Smooth muscle cell (in vitro differentiated cells): Measurements from ENCODE around the gene DUOXA1. TPM values are rescaled to one million over a fixed set of nuclear protein-coding genes. Genes with fewer than 3 reads are reported as not detected.

Experiments used
- DNase-seq: peaks from one replicate; lab custom pipeline; 2025; ENCODE audit not compliant: unreplicated experiment; lab: John Stamatoyannopoulos, UW
- H2AFZ ChIP-seq: fragments of 200-600 bp; sonication (generic); 2 replicates; pipeline ENCODE4 v1.6.0; 2016; ENCODE audit warnings: antibody characterized with exemption, low read depth, mild to moderate bottlenecking
- H3F3A ChIP-seq: fragments of 200-600 bp; sonication (generic); 2 replicates; pipeline ENCODE4 v1.6.0; 2017; ENCODE audit warnings: antibody characterized with exemption, low read depth
- H3K27ac ChIP-seq: fragments of 200-600 bp; sonication (generic); 2 replicates; pipeline ENCODE4 v1.5.1; 2016; ENCODE audit warnings: low read depth, mild to moderate bottlenecking
- H3K27me3 ChIP-seq: fragments of 200-600 bp; sonication (generic); 2 replicates; pipeline ENCODE4 v1.6.1; 2016; ENCODE audit warnings: low read depth, mild to moderate bottlenecking
- H3K36me3 ChIP-seq: fragments of 200-600 bp; sonication (generic); 2 replicates; pipeline ENCODE4 v1.5.1; 2016; ENCODE audit warnings: low read depth
- H3K4me1 ChIP-seq: fragments of 200-600 bp; sonication (generic); 2 replicates; pipeline ENCODE4 v1.5.1; 2016; ENCODE audit warnings: low read depth
- H3K4me2 ChIP-seq: fragments of 200-600 bp; sonication (generic); 2 replicates; pipeline ENCODE4 v1.6.0; 2016; ENCODE audit warnings: mild to moderate bottlenecking
- H3K4me3 ChIP-seq: fragments of 200-600 bp; sonication (generic); 2 replicates; pipeline ENCODE4 v1.5.1; 2016; ENCODE audit warnings: mild to moderate bottlenecking
- H3K79me2 ChIP-seq: fragments of 200-600 bp; sonication (generic); 2 replicates; pipeline ENCODE4 v1.6.0; 2016; ENCODE audit warnings: low read depth, mild to moderate bottlenecking
- H3K9ac ChIP-seq: fragments of 200-600 bp; sonication (generic); 2 replicates; pipeline ENCODE4 v1.6.0; 2016; ENCODE audit warnings: low read depth
- H3K9me3 ChIP-seq: fragments of 200-600 bp; sonication (generic); replicated peaks from 2 replicates; pipeline ENCODE4 v1.5.1; 2016; ENCODE audit warnings: low read depth
- H4K20me1 ChIP-seq: fragments of 200-600 bp; sonication (generic); 2 replicates; pipeline ENCODE4 v1.6.0; 2016; ENCODE audit warnings: low read depth
- CTCF ChIP-seq: fragments of 200-600 bp; sonication (generic); IDR thresholded peaks from 2 replicates; pipeline ENCODE4 v1.5.1; 2017; ENCODE audit warnings: borderline replicate concordance, mild to moderate bottlenecking, antibody characterized with exemption; ENCODE audit not compliant: insufficient read depth, poor library complexity, severe bottlenecking
- WGBS: methylation state at CpG from one replicate; pipeline ENCODE4 v1.1.7; 2016; ENCODE audit warnings: low lambda C conversion rate; 5-methylcytosine and 5-hydroxymethylcytosine counted together
- polyA plus RNA-seq: library from polyadenylated mRNA; unstranded; fragments of >200 nt; fragmentation: Nextera tagmentation; extraction: Ambion mirVana; gene quantifications from 2 replicates; pipeline ENCODE4 v1.2.1, GENCODE V29; 2016
- total RNA-seq: library from RNA; depleted of rRNA; stranded (reverse); fragments of >200 nt; gene quantifications from 2 replicates; pipeline ENCODE4 v1.2.3, GENCODE V29; 2014

Gene DUOXA1
- total and polyA plus RNA-seq, 2 experiments from 2014 or later, result 2.8 to 7.6 TPM

GRCh38 chr15:45132844-45133560, 3.3 kb upstream of the DUOXA1 start:
- no peak for TF ChIP-seq CTCF
- no peaks in the 10 kb centered on the region for H3K9me3 ChIP-seq
- no peaks in the 10 kb centered on the region for H4K20me1 ChIP-seq
- H3K36me3 ChIP-seq, result no peaks in the 10 kb centered on the region
- no peak overlapping the region for H3K9ac ChIP-seq
- peaks cover 90% of the 10 kb centered on the region for H3K27me3 ChIP-seq
- no peak overlapping the region for H3K4me2 ChIP-seq
- DNase-seq, result no peak
- H3F3A ChIP-seq, result no peaks in the 10 kb centered on the region
- no peak overlapping the region for H3K27ac ChIP-seq
- no peak overlapping the region for H2AFZ ChIP-seq
- H3K79me2 ChIP-seq, result no peaks in the 10 kb centered on the region
- 73% methylated on average over 3 of the region's 3 CpGs for WGBS
- H3K4me1 ChIP-seq, result no peaks in the 10 kb centered on the region
- no peak overlapping the region for H3K4me3 ChIP-seq

GRCh38 chr15:45131510-45131909, 1.8 kb upstream of the DUOXA1 start:
- Histone ChIP-seq H3K27ac (no peak overlapping the region), H3K4me3 (no peak overlapping the region), H3F3A (no peaks in the 10 kb centered on the region), H3K27me3 (peaks cover 96% of the 10 kb centered on the region), H3K79me2 (no peaks in the 10 kb centered on the region), H4K20me1 (no peaks in the 10 kb centered on the region), H3K36me3 (no peaks in the 10 kb centered on the region), H3K9ac (no peak overlapping the region), H3K4me1 (no peaks in the 10 kb centered on the region), H3K9me3 (no peaks in the 10 kb centered on the region), H2AFZ (no peak overlapping the region), H3K4me2 (no peak overlapping the region)
- TF ChIP-seq CTCF, result no peak
- no peak for DNase-seq
- 88% methylated on average over 3 of the region's 3 CpGs for WGBS

GRCh38 chr15:45130291-45131000, 767 bp upstream of the DUOXA1 start:
- Histone ChIP-seq H3F3A (no peaks in the 10 kb centered on the region), H3K9me3 (no peaks in the 10 kb centered on the region), H3K79me2 (no peaks in the 10 kb centered on the region), H3K9ac (no peak overlapping the region), H4K20me1 (no peaks in the 10 kb centered on the region), H3K36me3 (no peaks in the 10 kb centered on the region), H3K4me2 (peak overlapping the region; percentile 73), H3K4me3 (peak overlapping the region; percentile 43), H2AFZ (no peak overlapping the region), H3K27me3 (peaks cover 99% of the 10 kb centered on the region), H3K4me1 (no peaks in the 10 kb centered on the region), H3K27ac (no peak overlapping the region)
- WGBS, result 85% methylated on average over 6 of the region's 7 CpGs
- DNase-seq, result no peak
- no peak for TF ChIP-seq CTCF
